Measurements from ENCODE around the gene CDNF. TPM values are rescaled to one million over a fixed set of nuclear protein-coding genes. Genes with fewer than 3 reads are reported as not detected.

Gene CDNF
- total and polyA plus RNA-seq, 12 donors, result 0.74 to 6.3 (median 4.1) TPM

DNA sequence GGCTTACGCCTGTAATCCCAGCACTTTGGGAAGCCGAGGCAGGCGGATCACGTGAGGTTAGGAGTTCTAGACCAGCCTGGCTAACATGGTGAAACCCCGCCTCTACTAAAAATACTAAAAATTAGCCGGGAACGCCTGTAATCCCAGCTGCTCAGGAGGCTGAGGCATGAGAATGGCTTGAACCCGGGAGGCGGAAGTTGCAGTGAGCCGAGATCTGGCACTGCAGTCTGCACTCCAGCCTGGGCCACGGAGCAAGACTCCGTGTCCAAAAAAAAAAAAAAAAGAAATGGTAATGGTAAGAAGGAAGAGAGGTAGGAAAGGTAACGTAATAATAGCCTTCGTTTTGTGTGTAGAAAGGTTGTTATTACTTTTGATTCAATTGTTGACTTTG lies 1.5 kb upstream of the CDNF start:
- DNase-seq, result no peak
- 15 to 17% methylated on average over 14 of the region's 14 CpGs for WGBS, 2 donors
- peaks cover 0 to 49% (median 25%) of the 10 kb centered on the region in 9 donors for H3K36me3 ChIP-seq
- no peaks in the 10 kb centered on the region for H3K9me3 ChIP-seq
- H3K4me1 ChIP-seq, result peaks cover 0 to 28% (median 24%) of the 10 kb centered on the region in 9 donors
- ATAC-seq, result no peak
- no peaks in the 10 kb centered on the region for H3K27me3 ChIP-seq
- peak overlapping the region; percentile 80 to 99 (median 92) for H3K4me3 ChIP-seq
- intact Hi-C loops (cut with DNase I), result loop anchor here in 8 of 10 donors (2.0 to 10.0 kb wide), 4 partner anchors 38 to 256 kb away; partner anchors contain the start of genes SUV39H2 (in 8 of the 8) and RPP38 (in 1 of the 8)
- peak overlapping the region in 9 of 10 donors; percentile 90 to 99 (median 97) for H3K27ac ChIP-seq
- TF ChIP-seq, protein P1, sequence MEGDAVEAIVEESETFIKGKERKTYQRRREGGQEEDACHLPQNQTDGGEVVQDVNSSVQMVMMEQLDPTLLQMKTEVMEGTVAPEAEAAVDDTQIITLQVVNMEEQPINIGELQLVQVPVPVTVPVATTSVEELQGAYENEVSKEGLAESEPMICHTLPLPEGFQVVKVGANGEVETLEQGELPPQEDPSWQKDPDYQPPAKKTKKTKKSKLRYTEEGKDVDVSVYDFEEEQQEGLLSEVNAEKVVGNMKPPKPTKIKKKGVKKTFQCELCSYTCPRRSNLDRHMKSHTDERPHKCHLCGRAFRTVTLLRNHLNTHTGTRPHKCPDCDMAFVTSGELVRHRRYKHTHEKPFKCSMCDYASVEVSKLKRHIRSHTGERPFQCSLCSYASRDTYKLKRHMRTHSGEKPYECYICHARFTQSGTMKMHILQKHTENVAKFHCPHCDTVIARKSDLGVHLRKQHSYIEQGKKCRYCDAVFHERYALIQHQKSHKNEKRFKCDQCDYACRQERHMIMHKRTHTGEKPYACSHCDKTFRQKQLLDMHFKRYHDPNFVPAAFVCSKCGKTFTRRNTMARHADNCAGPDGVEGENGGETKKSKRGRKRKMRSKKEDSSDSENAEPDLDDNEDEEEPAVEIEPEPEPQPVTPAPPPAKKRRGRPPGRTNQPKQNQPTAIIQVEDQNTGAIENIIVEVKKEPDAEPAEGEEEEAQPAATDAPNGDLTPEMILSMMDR (IDR thresholded peaks at IDR 0.05), result no peak

DNA sequence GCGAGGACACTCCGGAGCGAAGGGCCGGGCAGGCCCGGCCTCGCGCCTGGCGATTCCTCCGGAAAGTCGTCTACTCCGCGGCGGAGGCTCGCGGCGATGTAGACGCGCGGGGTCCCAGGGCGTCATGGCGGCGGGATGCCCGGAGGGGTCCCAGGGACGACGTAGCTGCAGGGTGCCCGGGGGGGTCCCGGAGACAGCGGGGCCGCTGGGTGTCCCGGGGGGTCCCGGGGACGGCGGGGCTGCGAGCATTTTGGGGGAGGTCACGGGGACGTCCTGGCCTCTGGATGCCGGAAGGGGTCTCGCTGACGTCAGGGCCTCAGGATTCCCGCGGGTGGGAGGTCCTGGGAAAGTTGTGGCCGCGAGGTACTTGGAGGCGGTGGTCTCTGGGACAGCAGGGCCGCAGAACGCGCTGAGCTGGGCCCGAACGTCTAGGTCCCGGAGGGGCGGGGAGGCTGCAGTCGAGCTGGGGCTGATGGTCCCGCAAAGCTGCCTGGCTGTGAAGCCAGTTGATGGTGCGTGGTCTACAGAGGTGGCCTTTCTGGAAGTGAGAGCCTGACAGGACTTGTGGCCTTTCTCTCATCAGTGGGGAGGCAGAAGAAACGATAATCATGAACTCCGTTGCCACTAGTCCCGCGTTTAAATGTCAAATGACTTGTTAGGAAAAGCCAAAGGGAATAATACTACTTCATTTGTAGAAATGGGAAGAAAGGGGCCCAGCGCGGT lies 906 bp upstream of the CDNF start:
- Histone ChIP-seq H3K4me1 (peaks cover 0 to 28% (median 24%) of the 10 kb centered on the region in 9 donors), H3K9me3 (no peaks in the 10 kb centered on the region), H3K36me3 (peaks cover 0 to 46% (median 19%) of the 10 kb centered on the region in 9 donors), H3K27me3 (no peaks in the 10 kb centered on the region), H3K4me3 (peak overlapping the region; percentile 80 to 99 (median 92)), H3K27ac (peak overlapping the region; percentile 80 to 99 (median 96))
- TF ChIP-seq, protein P1 (IDR thresholded peaks at IDR 0.05), result no peak
- ATAC-seq (peak in 4 of 8 donors; percentile 0 to 25 (median 2)), DNase-seq (peak; percentile 15 to 39)
- 0 to 1% methylated on average over 60 of the region's 60 CpGs for WGBS, 2 donors
- intact Hi-C loops (cut with DNase I), result loop anchor here in 8 of 10 donors (2.0 to 10.0 kb wide), 4 partner anchors 39 to 256 kb away; partner anchors contain the start of genes SUV39H2 (in 8 of the 8) and RPP38 (in 1 of the 8)

DNA sequence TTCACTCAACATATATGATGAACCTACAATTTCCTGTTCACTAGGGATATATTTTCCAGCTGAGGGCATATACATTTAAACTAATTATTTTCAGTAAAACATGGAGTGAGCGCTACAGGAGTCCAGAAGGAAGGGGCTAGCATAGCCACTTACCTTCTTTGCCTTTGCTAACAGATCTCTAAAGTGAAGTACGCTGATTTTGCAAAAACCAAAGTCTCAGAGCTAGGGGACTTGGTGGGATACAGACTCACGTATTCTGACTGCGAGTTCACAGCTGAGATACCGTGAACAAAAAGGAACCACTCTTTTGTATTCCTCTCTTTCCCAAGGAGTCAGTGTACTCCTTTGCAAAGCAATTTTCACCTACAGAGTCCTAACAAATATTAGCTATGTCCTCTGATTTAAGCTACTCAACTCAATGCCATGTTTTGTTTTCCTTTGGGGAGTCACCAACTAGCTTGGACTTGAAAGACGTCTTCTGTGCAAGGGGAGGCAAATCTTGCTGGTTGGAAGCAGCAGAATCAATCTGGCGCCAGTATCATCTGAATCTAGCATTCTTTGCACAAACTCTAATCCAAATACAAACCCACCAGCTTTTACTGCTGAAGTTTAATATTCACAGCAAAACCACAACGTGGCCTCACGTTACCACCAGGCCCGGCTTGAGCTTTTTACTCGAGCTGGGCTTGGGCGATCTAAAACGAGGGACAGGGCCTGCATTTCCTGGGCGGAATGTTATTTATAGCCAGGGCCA lies 657 bp downstream of the CDNF start:
- DNase-seq, result no peak
- ATAC-seq, result no peak
- Histone ChIP-seq H3K27me3 (no peaks in the 10 kb centered on the region), H3K9me3 (no peaks in the 10 kb centered on the region), H3K27ac (peak overlapping the region; percentile 90 to 99 (median 96)), H3K36me3 (peaks cover 0 to 35% (median 9%) of the 10 kb centered on the region in 9 donors), H3K4me1 (peaks cover 0 to 28% (median 24%) of the 10 kb centered on the region in 9 donors), H3K4me3 (peak overlapping the region; percentile 54 to 99 (median 92))
- WGBS, 2 donors, result 17 to 21% methylated on average over 14 of the region's 14 CpGs
- TF ChIP-seq, protein P1 (IDR thresholded peaks at IDR 0.05), result no peak
- intact Hi-C loops (cut with DNase I), result loop anchor here in 7 of 10 donors (5.0 to 10.0 kb wide), 3 partner anchors 40 to 258 kb away; partner anchors contain the start of genes SUV39H2 (in 7 of the 7) and RPP38 (in 1 of the 7)

DNA sequence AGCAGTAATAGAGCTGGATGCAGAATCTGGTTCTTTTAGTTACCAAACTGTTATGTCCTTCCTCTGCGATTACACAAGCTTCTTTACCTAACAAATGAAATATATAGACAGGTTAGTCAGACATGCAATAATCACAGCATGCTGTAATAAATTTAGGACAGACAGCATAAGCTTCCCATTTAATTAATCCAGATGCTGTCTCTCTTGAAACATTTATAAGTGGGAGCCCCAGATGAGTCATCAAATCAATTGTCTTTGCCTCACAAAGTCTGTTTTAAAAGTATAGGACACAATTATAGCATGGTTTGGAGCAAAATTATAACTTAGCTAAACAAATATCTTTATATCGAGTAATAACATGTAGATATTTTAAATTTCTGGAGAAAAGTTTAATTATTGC lies 1.6 kb downstream of the CDNF start:
- WGBS, 2 donors, result 96 to 97% methylated on average over 2 of the region's 2 CpGs
- Histone ChIP-seq H3K4me1 (peaks cover 0 to 28% (median 24%) of the 10 kb centered on the region in 9 donors), H3K4me3 (no peak overlapping the region), H3K27ac (peak overlapping the region in 6 of 10 donors; percentile 93 to 99 (median 97)), H3K36me3 (peaks cover 0 to 26% (median 4%) of the 10 kb centered on the region in 9 donors), H3K9me3 (no peaks in the 10 kb centered on the region), H3K27me3 (no peaks in the 10 kb centered on the region)
- TF ChIP-seq, protein P1 (IDR thresholded peaks at IDR 0.05), result no peak
- DNase-seq (no peak), ATAC-seq (no peak)
- intact Hi-C loops (cut with DNase I), result loop anchor here in 7 of 10 donors (5.0 to 10.0 kb wide), 3 partner anchors 41 to 259 kb away; partner anchors contain the start of genes SUV39H2 (in 7 of the 7) and RPP38 (in 1 of the 7)
